ENCODE measurements around the gene NFYC. TPM values are rescaled to one million over a fixed set of nuclear protein-coding genes. Genes with fewer than 3 reads are reported as not detected.

Gene NFYC
- total RNA-seq, 4 donors from 2014 or later: 31.8 to 63.3 (median 44.0) TPM

DNA sequence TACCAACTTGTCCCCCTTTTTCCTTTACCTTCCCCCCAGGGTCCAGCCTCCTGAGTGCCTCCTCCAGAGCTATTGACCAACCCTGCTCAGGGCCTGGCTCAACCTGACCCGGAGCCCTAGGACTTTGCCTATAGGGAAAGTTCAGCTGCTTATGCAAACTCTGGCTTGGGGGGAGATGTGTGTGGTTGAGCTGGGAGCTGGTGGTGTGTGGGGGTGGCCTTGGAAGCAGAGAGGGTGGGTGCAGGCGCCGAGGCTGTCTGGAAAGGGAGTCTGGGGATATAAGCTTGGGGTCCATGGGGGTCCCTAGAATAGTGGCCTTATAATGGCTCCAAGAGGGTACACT is 106.1 kb downstream of the NFYC start:
- Histone ChIP-seq H3K36me3 (no peaks in the 10 kb centered on the region), H3K27ac (peak overlapping the region; percentile 80 to 88), H3K9me3 (no peaks in the 10 kb centered on the region), H3K27me3 (no peaks in the 10 kb centered on the region), H3K4me3 (no peak overlapping the region), H3K4me1 (peaks cover 13 to 29% of the 10 kb centered on the region in 2 donors)
- no peak for DNase-seq
- intact Hi-C loops (cut with DNase I; ENCODE audit: low total_unique reads): no loop called here
- TF ChIP-seq POLR2A (IDR thresholded peaks at IDR 0.05): no peak
- TF ChIP-seq, protein P1, sequence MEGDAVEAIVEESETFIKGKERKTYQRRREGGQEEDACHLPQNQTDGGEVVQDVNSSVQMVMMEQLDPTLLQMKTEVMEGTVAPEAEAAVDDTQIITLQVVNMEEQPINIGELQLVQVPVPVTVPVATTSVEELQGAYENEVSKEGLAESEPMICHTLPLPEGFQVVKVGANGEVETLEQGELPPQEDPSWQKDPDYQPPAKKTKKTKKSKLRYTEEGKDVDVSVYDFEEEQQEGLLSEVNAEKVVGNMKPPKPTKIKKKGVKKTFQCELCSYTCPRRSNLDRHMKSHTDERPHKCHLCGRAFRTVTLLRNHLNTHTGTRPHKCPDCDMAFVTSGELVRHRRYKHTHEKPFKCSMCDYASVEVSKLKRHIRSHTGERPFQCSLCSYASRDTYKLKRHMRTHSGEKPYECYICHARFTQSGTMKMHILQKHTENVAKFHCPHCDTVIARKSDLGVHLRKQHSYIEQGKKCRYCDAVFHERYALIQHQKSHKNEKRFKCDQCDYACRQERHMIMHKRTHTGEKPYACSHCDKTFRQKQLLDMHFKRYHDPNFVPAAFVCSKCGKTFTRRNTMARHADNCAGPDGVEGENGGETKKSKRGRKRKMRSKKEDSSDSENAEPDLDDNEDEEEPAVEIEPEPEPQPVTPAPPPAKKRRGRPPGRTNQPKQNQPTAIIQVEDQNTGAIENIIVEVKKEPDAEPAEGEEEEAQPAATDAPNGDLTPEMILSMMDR (IDR thresholded peaks at IDR 0.05): no peak

DNA sequence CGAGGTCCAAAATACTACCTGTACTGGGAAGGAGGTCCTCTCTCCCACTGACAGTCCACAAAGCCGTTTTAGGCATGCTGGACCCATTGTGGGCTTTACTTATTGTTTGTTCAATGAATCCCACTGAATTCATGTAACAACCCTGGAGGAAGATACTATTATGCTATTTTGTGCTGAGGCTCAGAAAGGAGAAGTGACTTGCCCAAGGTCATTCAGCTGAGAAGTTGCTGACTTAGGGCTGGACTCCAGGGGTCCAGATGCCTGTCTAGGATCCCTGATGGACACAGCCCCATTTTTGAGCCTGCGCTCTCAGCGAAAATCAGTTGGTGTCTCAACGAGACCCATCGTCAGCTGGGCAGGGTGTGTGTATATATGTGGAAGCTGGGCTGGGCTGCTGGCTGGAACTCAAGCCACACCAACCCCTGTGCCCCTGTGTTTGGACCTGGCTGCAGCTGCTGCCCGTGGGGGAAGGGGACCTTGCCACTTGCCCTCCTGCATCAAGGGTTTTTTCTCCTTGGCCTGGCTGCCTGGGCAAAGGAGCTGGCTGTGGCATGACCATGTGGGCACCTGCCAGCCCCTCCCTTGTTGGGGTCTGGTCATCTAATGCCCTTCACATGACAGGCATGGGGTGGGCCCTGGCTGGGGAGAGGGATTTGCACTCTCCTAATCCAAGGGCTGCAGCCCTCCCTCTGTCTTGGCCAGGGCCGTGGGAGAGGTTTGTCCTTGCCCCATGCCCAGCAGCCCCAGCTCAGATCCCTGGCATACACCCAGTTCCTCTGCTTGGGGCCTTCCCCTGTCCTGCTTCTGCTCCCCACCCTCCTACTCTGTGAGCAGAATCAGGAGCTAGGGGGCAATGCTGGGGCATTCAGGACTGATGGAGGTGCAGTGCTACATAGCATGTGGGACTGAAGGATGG is 107.1 kb downstream of the NFYC start:
- Histone ChIP-seq H3K27ac (peak overlapping the region; percentile 80 to 88), H3K36me3 (no peaks in the 10 kb centered on the region), H3K4me3 (no peak overlapping the region), H3K4me1 (peaks cover 13 to 29% of the 10 kb centered on the region in 2 donors), H3K27me3 (no peaks in the 10 kb centered on the region), H3K9me3 (no peaks in the 10 kb centered on the region)
- intact Hi-C loops (cut with DNase I; ENCODE audit: low total_unique reads): no loop called here
- DNase-seq: peak; percentile 52 to 65
- TF ChIP-seq, protein P1 (IDR thresholded peaks at IDR 0.05): no peak
- TF ChIP-seq POLR2A (IDR thresholded peaks at IDR 0.05): no peak

DNA sequence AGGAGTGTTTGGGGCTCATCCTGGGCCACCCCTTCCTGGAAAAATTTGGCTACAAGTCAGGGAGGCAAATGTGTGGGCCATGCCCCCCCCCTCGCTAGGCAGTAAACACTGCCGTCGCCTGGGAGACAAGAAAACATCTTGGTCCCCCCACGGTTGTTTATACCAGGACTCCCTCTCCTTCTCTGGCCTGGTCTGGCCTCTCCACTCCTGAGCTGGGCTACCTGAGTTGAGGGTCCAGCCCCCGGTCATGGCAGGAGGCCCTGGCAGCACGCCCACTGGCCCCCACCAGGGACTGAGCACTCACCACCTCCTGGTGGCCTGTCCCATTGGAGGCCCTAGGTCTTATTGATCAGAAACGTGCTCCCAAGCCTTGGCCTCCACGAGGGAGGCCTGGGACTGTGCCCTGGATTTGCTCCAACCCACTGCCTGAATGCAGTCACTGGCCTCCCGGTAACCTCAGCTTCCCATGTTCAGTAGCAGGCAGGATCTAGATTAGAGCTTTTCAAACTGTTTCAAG is 107.9 kb downstream of the NFYC start:
- peak overlapping the region; percentile 80 to 88 for H3K27ac ChIP-seq
- DNase-seq: peak; percentile 67 to 70
- H3K4me1 ChIP-seq: peaks cover 13 to 29% of the 10 kb centered on the region in 2 donors
- no peak for TF ChIP-seq POLR2A (IDR thresholded peaks at IDR 0.05)
- TF ChIP-seq, protein P1 (IDR thresholded peaks at IDR 0.05): no peak
- H3K36me3 ChIP-seq: no peaks in the 10 kb centered on the region
- H3K4me3 ChIP-seq: no peak overlapping the region
- no peaks in the 10 kb centered on the region for H3K27me3 ChIP-seq
- no peaks in the 10 kb centered on the region for H3K9me3 ChIP-seq
- intact Hi-C loops (cut with DNase I; ENCODE audit: low total_unique reads): no loop called here

DNA sequence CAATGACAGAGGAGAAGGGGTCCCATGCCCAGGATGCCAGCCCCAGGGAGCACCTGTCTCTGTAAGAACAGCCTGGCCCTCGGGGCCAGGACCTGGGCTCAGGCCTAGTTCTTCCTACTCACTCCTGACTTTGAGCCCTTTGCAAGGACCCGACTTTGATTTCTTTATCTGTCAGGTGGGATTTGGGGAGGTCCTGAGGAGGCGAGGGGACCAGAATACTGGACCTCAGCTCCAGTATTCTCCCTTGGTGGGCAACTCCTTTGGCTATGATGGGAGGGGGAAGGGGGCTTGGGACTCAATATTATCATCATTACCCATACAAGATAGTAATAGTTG is 110.2 kb downstream of the NFYC start:
- no peaks in the 10 kb centered on the region for H3K27me3 ChIP-seq
- H3K27ac ChIP-seq: peak overlapping the region; percentile 87 to 88
- no peaks in the 10 kb centered on the region for H3K36me3 ChIP-seq
- H3K9me3 ChIP-seq: no peaks in the 10 kb centered on the region
- TF ChIP-seq, protein P1 (IDR thresholded peaks at IDR 0.05): no peak
- TF ChIP-seq POLR2A (IDR thresholded peaks at IDR 0.05): no peak
- DNase-seq: no peak
- peaks cover 13 to 24% of the 10 kb centered on the region in 2 donors for H3K4me1 ChIP-seq
- intact Hi-C loops (cut with DNase I; ENCODE audit: low total_unique reads): no loop called here
- peak overlapping the region; percentile 24 to 34 for H3K4me3 ChIP-seq

DNA sequence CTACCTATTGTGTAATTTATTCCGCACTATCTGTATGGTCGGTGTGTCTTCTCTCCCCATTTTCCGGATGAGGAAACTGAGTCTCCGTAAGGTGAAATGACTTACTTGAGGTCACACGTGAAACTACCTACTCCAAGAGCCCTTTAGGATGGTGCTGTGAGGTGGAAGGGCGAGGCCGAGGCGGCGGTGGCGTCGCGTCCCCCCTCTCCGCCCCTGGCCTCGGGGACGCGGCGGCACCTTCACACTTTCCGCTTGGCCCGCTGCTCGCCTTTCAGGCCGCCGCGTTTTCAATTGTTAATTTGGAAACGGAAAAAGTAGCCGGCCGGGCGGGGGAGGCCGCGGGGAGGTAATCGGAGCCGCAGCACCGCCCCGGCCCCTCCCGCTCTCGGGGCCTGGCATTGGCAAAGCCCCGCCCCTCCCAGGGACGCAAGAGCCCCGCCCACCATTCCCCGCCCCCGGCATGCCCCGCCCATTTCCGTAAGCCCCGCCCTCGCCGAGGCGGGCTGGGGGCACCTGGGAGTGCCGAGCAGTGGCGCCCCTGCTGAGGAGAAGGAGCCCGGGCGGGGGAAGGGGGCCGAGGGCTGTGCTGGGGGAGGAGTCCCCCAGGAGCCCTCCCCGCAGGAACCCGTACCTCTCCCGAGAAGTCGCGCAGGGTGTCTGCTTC is 110.7 kb downstream of the NFYC start:
- Histone ChIP-seq H3K4me3 (peak overlapping the region; percentile 24 to 34), H3K4me1 (peaks cover 13 to 24% of the 10 kb centered on the region in 2 donors), H3K36me3 (no peaks in the 10 kb centered on the region), H3K27ac (peak overlapping the region; percentile 87 to 88), H3K27me3 (no peaks in the 10 kb centered on the region), H3K9me3 (no peaks in the 10 kb centered on the region)
- DNase-seq: peak; percentile 89
- peak; percentile 30 to 36 for TF ChIP-seq POLR2A (IDR thresholded peaks at IDR 0.05)
- TF ChIP-seq, protein P1 (IDR thresholded peaks at IDR 0.05): no peak
- intact Hi-C loops (cut with DNase I; ENCODE audit: low total_unique reads): no loop called here

All from uterus (tissue), 4 donors.